Kidney tubule cell (primary cell): ENCODE measurements around the gene HUWE1.
A peak's percentile ranks its signal among the peaks of the same experiment; 100 is the strongest.

Experiments
- DNase-seq: peaks from one replicate; pipeline ENCODE4 v3.0.0-alpha.2; 2018; ENCODE audit warnings: low spot score

Gene HUWE1

GRCh38 chrX:53684415-53685192 lies 1.9 kb downstream of the HUWE1 start:
- DNase-seq = no peak

GRCh38 chrX:53683556-53684414 lies 2.7 kb downstream of the HUWE1 start:
- DNase-seq = peak; percentile 98

- DNase-seq = peak; percentile 62
Observed at GRCh38 chrX:53682885-53683555, 3.5 kb downstream of the HUWE1 start.

GRCh38 chrX:53681661-53682060 lies 4.9 kb downstream of the HUWE1 start:
- DNase-seq = peak; percentile 15

GRCh38 chrX:53678667-53679066 lies 7.9 kb downstream of the HUWE1 start:
- no peak for DNase-seq

- no peak for DNase-seq
Observed at GRCh38 chrX:53677286-53677685, 9.2 kb downstream of the HUWE1 start.

- DNase-seq = no peak
Observed at GRCh38 chrX:53674581-53674980, 11.9 kb downstream of the HUWE1 start.

GRCh38 chrX:53669258-53669657 lies 17.3 kb downstream of the HUWE1 start:
- no peak for DNase-seq

- no peak for DNase-seq
Observed at GRCh38 chrX:53666171-53666570, 20.3 kb downstream of the HUWE1 start.

GRCh38 chrX:53660004-53660403 lies 26.5 kb downstream of the HUWE1 start:
- DNase-seq = no peak

- DNase-seq = no peak
Observed at GRCh38 chrX:53659039-53659438, 27.5 kb downstream of the HUWE1 start.

GRCh38 chrX:53656845-53657244 lies 29.7 kb downstream of the HUWE1 start:
- DNase-seq = no peak

- no peak for DNase-seq
Observed at GRCh38 chrX:53654376-53654775, 32.1 kb downstream of the HUWE1 start.

GRCh38 chrX:53644751-53645150 lies 41.8 kb downstream of the HUWE1 start:
- no peak for DNase-seq

GRCh38 chrX:53642337-53642736 lies 44.2 kb downstream of the HUWE1 start:
- DNase-seq = no peak

GRCh38 chrX:53639257-53639656 lies 47.3 kb downstream of the HUWE1 start:
- no peak for DNase-seq

- DNase-seq = no peak
Observed at GRCh38 chrX:53637479-53637878, 49.0 kb downstream of the HUWE1 start.

GRCh38 chrX:53631156-53631555 lies 55.4 kb downstream of the HUWE1 start:
- DNase-seq = peak; percentile 4

GRCh38 chrX:53630261-53630660 lies 56.3 kb downstream of the HUWE1 start:
- DNase-seq = no peak

GRCh38 chrX:53622431-53622830 lies 64.1 kb downstream of the HUWE1 start:
- no peak for DNase-seq

- DNase-seq = no peak
Observed at GRCh38 chrX:53621418-53621986, 65.0 kb downstream of the HUWE1 start.

GRCh38 chrX:53616946-53617345 lies 69.6 kb downstream of the HUWE1 start:
- DNase-seq = no peak
